ENCODE results near the gene SOX12. TPM values are rescaled to one million over a fixed set of nuclear protein-coding genes. Genes with fewer than 3 reads are reported as not detected.
"Not testable (repeated sequence)": the region's sequence is repeated elsewhere in the genome, so short reads cannot be mapped to it uniquely, and the experiment has no call there.

The SOX12 gene
- total and polyA plus RNA-seq, 4 donors, result 2.7 to 15.9 (median 5.4) TPM

DNA sequence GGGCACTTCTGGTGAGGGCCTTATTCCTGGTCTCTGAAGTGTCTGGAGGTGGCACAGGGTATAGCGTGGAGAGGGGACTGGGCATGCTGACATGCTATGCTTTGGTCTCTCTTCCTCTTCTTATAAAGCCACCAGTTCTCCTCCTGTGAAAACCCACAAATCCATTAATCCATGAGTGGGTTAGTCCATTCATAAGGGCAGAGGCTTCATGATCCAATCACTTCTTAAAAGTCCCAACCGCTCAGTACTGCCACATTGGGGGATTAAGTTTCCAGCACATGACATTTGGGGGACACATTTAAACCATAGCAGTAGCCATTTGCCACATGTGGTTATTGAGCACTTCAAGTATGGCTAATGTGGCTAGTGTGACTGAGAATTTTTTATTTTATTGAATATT lies 51.4 kb downstream of the SOX12 start:
- no peak overlapping the region for H3K9ac ChIP-seq (ENCODE audit: insufficient read depth in 1 of 2, low read length in 2 of 2)
- no peaks in the 10 kb centered on the region for H3K9me3 ChIP-seq (ENCODE audit: control insufficient read depth in 4 of 4, insufficient read depth in 3 of 4, low read length in 3 of 4)
- H3K27me3 ChIP-seq (ENCODE audit: control insufficient read depth in 3 of 3, insufficient read depth in 3 of 3, low read length in 2 of 3), result no peaks in the 10 kb centered on the region
- WGBS, 2 donors, result 68 to 79% methylated on average over 2 of the region's 2 CpGs
- H3K36me3 ChIP-seq (ENCODE audit: control insufficient read depth in 4 of 4, insufficient read depth in 4 of 4, low read length in 4 of 4), result no peaks in the 10 kb centered on the region
- TF ChIP-seq, protein P1, sequence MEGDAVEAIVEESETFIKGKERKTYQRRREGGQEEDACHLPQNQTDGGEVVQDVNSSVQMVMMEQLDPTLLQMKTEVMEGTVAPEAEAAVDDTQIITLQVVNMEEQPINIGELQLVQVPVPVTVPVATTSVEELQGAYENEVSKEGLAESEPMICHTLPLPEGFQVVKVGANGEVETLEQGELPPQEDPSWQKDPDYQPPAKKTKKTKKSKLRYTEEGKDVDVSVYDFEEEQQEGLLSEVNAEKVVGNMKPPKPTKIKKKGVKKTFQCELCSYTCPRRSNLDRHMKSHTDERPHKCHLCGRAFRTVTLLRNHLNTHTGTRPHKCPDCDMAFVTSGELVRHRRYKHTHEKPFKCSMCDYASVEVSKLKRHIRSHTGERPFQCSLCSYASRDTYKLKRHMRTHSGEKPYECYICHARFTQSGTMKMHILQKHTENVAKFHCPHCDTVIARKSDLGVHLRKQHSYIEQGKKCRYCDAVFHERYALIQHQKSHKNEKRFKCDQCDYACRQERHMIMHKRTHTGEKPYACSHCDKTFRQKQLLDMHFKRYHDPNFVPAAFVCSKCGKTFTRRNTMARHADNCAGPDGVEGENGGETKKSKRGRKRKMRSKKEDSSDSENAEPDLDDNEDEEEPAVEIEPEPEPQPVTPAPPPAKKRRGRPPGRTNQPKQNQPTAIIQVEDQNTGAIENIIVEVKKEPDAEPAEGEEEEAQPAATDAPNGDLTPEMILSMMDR (IDR thresholded peaks at IDR 0.05; ENCODE audit: control extremely low read depth, extremely low read depth), result no peak
- peaks cover 0 to 11% (median 8%) of the 10 kb centered on the region in 5 donors for H3K4me1 ChIP-seq (ENCODE audit: control insufficient read depth in 5 of 5, insufficient read depth in 5 of 5, low read length in 5 of 5)
- no peak for ATAC-seq (ENCODE audit: insufficient read depth, low FRiP score)
- no peak overlapping the region for H3K27ac ChIP-seq (ENCODE audit: low read depth in 1 of 2, low read length in 1 of 2)
- no peak overlapping the region for H3K4me3 ChIP-seq
- DNase-seq, result no peak

DNA sequence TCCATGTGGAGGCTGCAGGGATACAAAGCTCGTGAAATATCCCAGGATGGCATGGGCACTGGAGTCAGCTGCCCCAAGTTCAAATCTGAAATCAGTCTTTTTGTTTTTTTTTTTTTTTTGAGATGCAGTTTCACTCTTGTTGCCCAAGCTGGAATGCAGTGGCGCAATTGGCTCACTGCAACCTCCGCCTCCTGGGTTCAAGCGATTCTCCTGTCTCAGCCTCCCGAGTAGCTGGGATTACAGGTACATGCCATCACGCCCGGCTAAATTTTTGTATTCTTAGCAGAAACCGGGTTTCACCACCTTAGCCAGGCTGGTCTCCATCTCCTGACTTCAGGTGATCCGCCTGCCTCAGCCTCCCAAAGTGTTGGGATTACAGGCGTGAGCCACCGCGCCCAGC lies 52.2 kb downstream of the SOX12 start:
- H3K4me1 ChIP-seq (ENCODE audit: control insufficient read depth in 5 of 5, insufficient read depth in 5 of 5, low read length in 5 of 5), result peaks cover 0 to 11% (median 6%) of the 10 kb centered on the region in 5 donors
- not testable (repeated sequence) for H3K27ac ChIP-seq (ENCODE audit: low read depth in 1 of 2, low read length in 1 of 2); ATAC-seq (ENCODE audit: insufficient read depth, low FRiP score); H3K36me3 ChIP-seq (ENCODE audit: control insufficient read depth in 4 of 4, insufficient read depth in 4 of 4, low read length in 4 of 4); H3K9ac ChIP-seq (ENCODE audit: insufficient read depth in 1 of 2, low read length in 2 of 2); DNase-seq; H3K9me3 ChIP-seq (ENCODE audit: control insufficient read depth in 4 of 4, insufficient read depth in 3 of 4, low read length in 3 of 4); H3K4me3 ChIP-seq; H3K27me3 ChIP-seq (ENCODE audit: control insufficient read depth in 3 of 3, insufficient read depth in 3 of 3, low read length in 2 of 3)
- 89 to 92% methylated on average over 12 of the region's 12 CpGs for WGBS, 2 donors

DNA sequence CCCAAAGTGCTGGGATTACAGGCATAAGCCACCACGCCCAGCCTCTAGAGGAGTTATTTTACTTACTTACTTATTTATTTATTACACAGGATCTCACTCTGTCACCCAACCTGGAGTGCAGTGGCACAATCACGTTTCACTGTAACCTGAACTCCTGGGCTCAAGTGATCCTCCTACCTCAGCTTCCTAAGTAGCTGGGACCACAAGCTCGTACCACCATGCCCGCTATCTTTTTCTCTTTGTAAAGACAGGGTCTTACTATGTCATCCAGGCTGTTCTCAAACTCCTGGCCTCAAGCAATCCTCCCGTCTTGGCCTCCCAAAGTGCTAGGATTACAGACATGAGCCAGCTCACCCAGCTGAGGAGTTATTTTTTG lies 53.6 kb downstream of the SOX12 start:
- Histone ChIP-seq H3K4me3 (no peak overlapping the region), H3K36me3 (ENCODE audit: control insufficient read depth in 4 of 4, insufficient read depth in 4 of 4, low read length in 4 of 4) (no peaks in the 10 kb centered on the region), H3K4me1 (ENCODE audit: control insufficient read depth in 5 of 5, insufficient read depth in 5 of 5, low read length in 5 of 5) (peaks cover 0 to 6% (median 0%) of the 10 kb centered on the region in 5 donors), H3K9me3 (ENCODE audit: control insufficient read depth in 4 of 4, insufficient read depth in 3 of 4, low read length in 3 of 4) (no peaks in the 10 kb centered on the region), H3K27ac (ENCODE audit: low read depth in 1 of 2, low read length in 1 of 2) (no peak overlapping the region), H3K27me3 (ENCODE audit: control insufficient read depth in 3 of 3, insufficient read depth in 3 of 3, low read length in 2 of 3) (no peaks in the 10 kb centered on the region), H3K9ac (ENCODE audit: insufficient read depth in 1 of 2, low read length in 2 of 2) (no peak overlapping the region)
- TF ChIP-seq, protein P1 (IDR thresholded peaks at IDR 0.05; ENCODE audit: control extremely low read depth, extremely low read depth), result no peak
- 83 to 87% methylated on average over 5 of the region's 5 CpGs for WGBS, 2 donors
- DNase-seq (no peak), ATAC-seq (ENCODE audit: insufficient read depth, low FRiP score) (no peak)

Other genes starting within 250 kb of the SOX12 start
- not detected for gene DEFB125, start 237.9 kb upstream of the SOX12 start, total RNA-seq
- gene DEFB125, start 237.9 kb upstream of the SOX12 start, polyA plus RNA-seq, result not detected
- gene DEFB126, start 183.0 kb upstream of the SOX12 start, total RNA-seq, result not detected
- not detected for gene DEFB126, start 183.0 kb upstream of the SOX12 start, polyA plus RNA-seq
- gene DEFB127, start 168.1 kb upstream of the SOX12 start, total RNA-seq, result not detected
- gene DEFB127, start 168.1 kb upstream of the SOX12 start, polyA plus RNA-seq, result not detected
- gene DEFB128, start 135.8 kb upstream of the SOX12 start, total RNA-seq, result not detected
- not detected for gene DEFB128, start 135.8 kb upstream of the SOX12 start, polyA plus RNA-seq
- gene DEFB129, start 98.3 kb upstream of the SOX12 start, total RNA-seq, result not detected
- gene DEFB129, start 98.3 kb upstream of the SOX12 start, polyA plus RNA-seq, result not detected
- not detected for gene DEFB132, start 67.8 kb upstream of the SOX12 start, total RNA-seq
- not detected for gene DEFB132, start 67.8 kb upstream of the SOX12 start, polyA plus RNA-seq
- gene C20orf96, start 34.8 kb upstream of the SOX12 start, total RNA-seq, result 10 to 100 TPM; 14.4 to 22.4 TPM
- 1 to 10 TPM; 5.2 to 6.6 TPM for gene C20orf96, start 34.8 kb upstream of the SOX12 start, polyA plus RNA-seq
- 10 to 100 TPM; 15.3 to 27.8 TPM for gene ZCCHC3, start 28.0 kb upstream of the SOX12 start, total RNA-seq
- gene ZCCHC3, start 28.0 kb upstream of the SOX12 start, polyA plus RNA-seq, result 10 to 100 TPM; 10.4 to 12.0 TPM
- 10 to 100 TPM; 15.3 to 43.7 TPM for gene NRSN2, start 21.6 kb downstream of the SOX12 start, total RNA-seq
- 10 to 100 TPM; 22.5 to 34.7 TPM for gene NRSN2, start 21.6 kb downstream of the SOX12 start, polyA plus RNA-seq
- gene TRIB3, start 55.2 kb downstream of the SOX12 start, total RNA-seq, result 10 to 100 TPM in 1 of 2 donors, 1 to 10 TPM in 1; 7.6 to 39.4 TPM
- 10 to 100 TPM; 29.9 to 36.5 TPM for gene TRIB3, start 55.2 kb downstream of the SOX12 start, polyA plus RNA-seq
- gene RBCK1, start 82.7 kb downstream of the SOX12 start, total RNA-seq, result 100 to 1,000 TPM in 1 of 2 donors, 10 to 100 TPM in 1; 58.3 to 102 TPM
- 100 to 1,000 TPM in 1 of 2 donors, 10 to 100 TPM in 1; 95.9 to 108 TPM for gene RBCK1, start 82.7 kb downstream of the SOX12 start, polyA plus RNA-seq
- 10 to 100 TPM; 33.8 to 42.4 TPM for gene TBC1D20, start 137.0 kb downstream of the SOX12 start, total RNA-seq
- gene TBC1D20, start 137.0 kb downstream of the SOX12 start, polyA plus RNA-seq, result 10 to 100 TPM; 15.7 to 20.6 TPM
- gene CSNK2A1, start 218.2 kb downstream of the SOX12 start, total RNA-seq, result 100 to 1,000 TPM in 1 of 2 donors, 10 to 100 TPM in 1; 83.5 to 186 TPM
- gene CSNK2A1, start 218.2 kb downstream of the SOX12 start, polyA plus RNA-seq, result 10 to 100 TPM; 20.5 to 37.9 TPM

Measured in lung (tissue), 12 donors.